Measurements from ENCODE around the gene SPATA31C2. TPM values are rescaled to one million over a fixed set of nuclear protein-coding genes. Genes with fewer than 3 reads are reported as not detected.

Gene SPATA31C2
- total RNA-seq, 1 experiment from 2014 or later: not detected

DNA sequence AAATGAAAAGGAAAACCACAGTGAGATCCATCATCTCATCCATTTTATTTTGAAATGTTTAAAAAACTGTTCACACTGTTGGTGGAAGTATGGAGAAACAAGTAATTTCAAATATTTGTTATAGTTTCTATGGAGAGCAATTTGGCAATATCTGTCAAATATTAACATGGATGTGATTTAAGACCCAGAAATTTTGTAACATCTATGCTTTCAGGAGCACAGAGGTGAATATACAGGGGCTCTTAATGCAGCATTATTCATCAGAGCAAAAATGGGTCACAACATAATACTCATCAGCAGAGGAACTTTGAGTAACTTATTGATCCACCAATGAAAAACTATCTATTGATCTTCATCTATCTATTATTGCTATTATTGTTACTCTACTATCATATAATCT, 31.4 kb upstream of the SPATA31C2 start:
- Histone ChIP-seq H3K79me2 (ENCODE audit: low read length) (no peaks in the 10 kb centered on the region), H3K4me1 (ENCODE audit: insufficient read depth, low read length) (no peaks in the 10 kb centered on the region), H3K4me3 (ENCODE audit: low read length) (no peak overlapping the region), H3F3A (ENCODE audit: low read length, unreplicated experiment) (no peaks in the 10 kb centered on the region), H3K36me3 (ENCODE audit: low read depth, low read length) (peaks cover 2% of the 10 kb centered on the region; the same call in 1 of the 2 replicates), H4K20me1 (ENCODE audit: low read length) (no peaks in the 10 kb centered on the region), H3K9ac (ENCODE audit: low read length) (no peak overlapping the region), H3K27ac (ENCODE audit: low read length) (no peak overlapping the region), H2AFZ (ENCODE audit: low read length) (no peak overlapping the region), H3K27me3 (ENCODE audit: low read length) (no peaks in the 10 kb centered on the region), H3K4me2 (ENCODE audit: low read length) (no peak overlapping the region), H3K9me2 (replicated peaks; ENCODE audit: low read length) (no peaks in the 10 kb centered on the region), H3K9me3 (ENCODE audit: low read length) (no peaks in the 10 kb centered on the region)
- TF ChIP-seq EZH2 (IDR thresholded peaks at IDR 0.05; ENCODE audit: low read length, unreplicated experiment) (no peak), EZH2phosphoT487 (IDR thresholded peaks at IDR 0.05; ENCODE audit: borderline replicate concordance, low read length) (no peak)
- TF ChIP-seq, protein P1, sequence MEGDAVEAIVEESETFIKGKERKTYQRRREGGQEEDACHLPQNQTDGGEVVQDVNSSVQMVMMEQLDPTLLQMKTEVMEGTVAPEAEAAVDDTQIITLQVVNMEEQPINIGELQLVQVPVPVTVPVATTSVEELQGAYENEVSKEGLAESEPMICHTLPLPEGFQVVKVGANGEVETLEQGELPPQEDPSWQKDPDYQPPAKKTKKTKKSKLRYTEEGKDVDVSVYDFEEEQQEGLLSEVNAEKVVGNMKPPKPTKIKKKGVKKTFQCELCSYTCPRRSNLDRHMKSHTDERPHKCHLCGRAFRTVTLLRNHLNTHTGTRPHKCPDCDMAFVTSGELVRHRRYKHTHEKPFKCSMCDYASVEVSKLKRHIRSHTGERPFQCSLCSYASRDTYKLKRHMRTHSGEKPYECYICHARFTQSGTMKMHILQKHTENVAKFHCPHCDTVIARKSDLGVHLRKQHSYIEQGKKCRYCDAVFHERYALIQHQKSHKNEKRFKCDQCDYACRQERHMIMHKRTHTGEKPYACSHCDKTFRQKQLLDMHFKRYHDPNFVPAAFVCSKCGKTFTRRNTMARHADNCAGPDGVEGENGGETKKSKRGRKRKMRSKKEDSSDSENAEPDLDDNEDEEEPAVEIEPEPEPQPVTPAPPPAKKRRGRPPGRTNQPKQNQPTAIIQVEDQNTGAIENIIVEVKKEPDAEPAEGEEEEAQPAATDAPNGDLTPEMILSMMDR (conservative IDR thresholded peaks at IDR 0.05; ENCODE audit: low read depth, low read length): no peak
- ChIA-PET POLR2A (ENCODE audit: unreplicated experiment) (no interaction called here), CTCF (no interaction called here)
- ATAC-seq (no peak), DNase-seq (no peak)
- intact Hi-C loops (cut with micrococcal nuclease): loop anchor here (5.0 kb wide), 2 partner anchors 103 to 308 kb away; no protein-coding TSS in a partner anchor
- BruUV-seq (replicated peaks): no TSS peak

GRCh38 chr9:88168564-88168963, 30.3 kb upstream of the SPATA31C2 start:
- H3K4me1 ChIP-seq (ENCODE audit: insufficient read depth, low read length): no peaks in the 10 kb centered on the region
- no peaks in the 10 kb centered on the region for H4K20me1 ChIP-seq (ENCODE audit: low read length)
- H3K4me3 ChIP-seq (ENCODE audit: low read length): no peak overlapping the region
- TF ChIP-seq EZH2 (IDR thresholded peaks at IDR 0.05; ENCODE audit: low read length, unreplicated experiment) (no peak), EZH2phosphoT487 (IDR thresholded peaks at IDR 0.05; ENCODE audit: borderline replicate concordance, low read length) (no peak)
- TF ChIP-seq, protein P1 (conservative IDR thresholded peaks at IDR 0.05; ENCODE audit: low read depth, low read length): no peak
- H2AFZ ChIP-seq (ENCODE audit: low read length): no peak overlapping the region
- ATAC-seq (no peak), DNase-seq (no peak)
- no peaks in the 10 kb centered on the region for H3K79me2 ChIP-seq (ENCODE audit: low read length)
- peaks cover 2% of the 10 kb centered on the region; the same call in 1 of the 2 replicates for H3K36me3 ChIP-seq (ENCODE audit: low read depth, low read length)
- CTCF ChIA-PET: no interaction called here
- intact Hi-C loops (cut with micrococcal nuclease): no loop called here
- H3F3A ChIP-seq (ENCODE audit: low read length, unreplicated experiment): no peaks in the 10 kb centered on the region
- no peaks in the 10 kb centered on the region for H3K27me3 ChIP-seq (ENCODE audit: low read length)
- no TSS peak for BruUV-seq (replicated peaks)
- no peaks in the 10 kb centered on the region for H3K9me3 ChIP-seq (ENCODE audit: low read length)
- no peak overlapping the region for H3K9ac ChIP-seq (ENCODE audit: low read length)
- H3K27ac ChIP-seq (ENCODE audit: low read length): no peak overlapping the region
- H3K4me2 ChIP-seq (ENCODE audit: low read length): no peak overlapping the region
- POLR2A ChIA-PET (ENCODE audit: unreplicated experiment): interaction anchor here (0.5 kb wide), 1 partner anchor 25 kb away, joined by 27 read pairs; no protein-coding TSS in a partner anchor
- H3K9me2 ChIP-seq (replicated peaks; ENCODE audit: low read length): no peaks in the 10 kb centered on the region

DNA sequence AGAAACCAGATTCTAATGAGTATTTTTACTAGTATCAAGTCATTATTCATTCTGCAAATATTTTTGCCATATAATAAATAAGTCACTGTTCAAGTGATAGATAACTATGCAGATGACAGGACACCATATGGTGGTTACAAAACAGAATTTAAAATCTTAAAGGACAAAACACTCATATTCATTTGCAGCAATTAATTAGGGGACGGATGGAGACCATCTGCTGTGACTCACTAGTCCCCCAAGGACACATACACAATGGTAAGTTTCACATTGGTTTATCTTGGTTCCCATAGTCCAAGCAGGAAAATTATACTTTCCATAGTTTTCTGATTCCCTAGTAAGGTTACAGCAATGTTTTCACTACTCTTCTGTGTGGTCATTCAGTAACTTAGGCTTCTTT, 28.4 kb upstream of the SPATA31C2 start:
- H3K79me2 ChIP-seq (ENCODE audit: low read length): no peaks in the 10 kb centered on the region
- ATAC-seq (no peak), DNase-seq (no peak)
- ChIA-PET POLR2A (ENCODE audit: unreplicated experiment) (no interaction called here), CTCF (no interaction called here)
- no peaks in the 10 kb centered on the region for H3K4me1 ChIP-seq (ENCODE audit: insufficient read depth, low read length)
- no peak overlapping the region for H3K4me2 ChIP-seq (ENCODE audit: low read length)
- no peak overlapping the region for H2AFZ ChIP-seq (ENCODE audit: low read length)
- H3K27me3 ChIP-seq (ENCODE audit: low read length): no peaks in the 10 kb centered on the region
- intact Hi-C loops (cut with micrococcal nuclease): no loop called here
- no peak overlapping the region for H3K9ac ChIP-seq (ENCODE audit: low read length)
- H3K4me3 ChIP-seq (ENCODE audit: low read length): no peak overlapping the region
- H3K27ac ChIP-seq (ENCODE audit: low read length): no peak overlapping the region
- no TSS peak for BruUV-seq (replicated peaks)
- TF ChIP-seq, protein P1 (conservative IDR thresholded peaks at IDR 0.05; ENCODE audit: low read depth, low read length): no peak
- no peak for TF ChIP-seq EZH2phosphoT487 (IDR thresholded peaks at IDR 0.05; ENCODE audit: borderline replicate concordance, low read length)
- no peak for TF ChIP-seq EZH2 (IDR thresholded peaks at IDR 0.05; ENCODE audit: low read length, unreplicated experiment)
- no peaks in the 10 kb centered on the region for H3F3A ChIP-seq (ENCODE audit: low read length, unreplicated experiment)
- no peaks in the 10 kb centered on the region for H3K36me3 ChIP-seq (ENCODE audit: low read depth, low read length)
- no peaks in the 10 kb centered on the region for H3K9me2 ChIP-seq (replicated peaks; ENCODE audit: low read length)
- no peaks in the 10 kb centered on the region for H4K20me1 ChIP-seq (ENCODE audit: low read length)
- H3K9me3 ChIP-seq (ENCODE audit: low read length): no peaks in the 10 kb centered on the region

Data from PC-3 (cell line).